ENCODE data around the gene GREB1.

GREB1 gene

GRCh38 chr2:11552260-11552638, 18.4 kb downstream of the GREB1 start:
- Histone ChIP-seq H3K27me3 (replicated peaks in 2 of 5; ENCODE audit: control insufficient read depth in 4 of 5, insufficient read depth in 5 of 5, low read length in 4 of 5) (peaks cover 0 to 16% (median 14%) of the 10 kb centered on the region in 5 experiments), H3K27ac (ENCODE audit: insufficient read depth in 1 of 2, low read depth in 1 of 2, low read length in 2 of 2, poor library complexity in 1 of 2, severe bottlenecking in 2 of 2) (no peak overlapping the region), H3K36me3 (ENCODE audit: control insufficient read depth in 4 of 4, insufficient read depth in 4 of 4, low read length in 3 of 4) (no peaks in the 10 kb centered on the region), H3K4me3 (ENCODE audit: control insufficient read depth in 1 of 7, extremely low read depth in 1 of 7, insufficient read depth in 4 of 7, low read depth in 2 of 7, low read length in 6 of 7) (no peak overlapping the region), H3K4me1 (ENCODE audit: control extremely low read depth in 1 of 4, control insufficient read depth in 4 of 4, insufficient read depth in 4 of 4, low read length in 3 of 4) (peaks cover 0 to 12% (median 10%) of the 10 kb centered on the region in 4 experiments), H3K9me3 (ENCODE audit: control extremely low read depth in 1 of 5, control insufficient read depth in 4 of 5, insufficient read depth in 2 of 5, low read depth in 1 of 5, low read length in 4 of 5) (peaks cover 0 to 3% (median 0%) of the 10 kb centered on the region in 5 experiments)
- CTCF ChIA-PET = no interaction called here
- DNase-seq = no peak
- POLR2A ChIA-PET = no interaction called here
- 100% methylated on average over 8 of the region's 9 CpGs for WGBS (ENCODE audit: insufficient coverage)

GRCh38 chr2:11553661-11554398, 20.0 kb downstream of the GREB1 start:
- H3K9me3 ChIP-seq (ENCODE audit: control extremely low read depth in 1 of 5, control insufficient read depth in 4 of 5, insufficient read depth in 2 of 5, low read depth in 1 of 5, low read length in 4 of 5) = peaks cover 0 to 3% (median 0%) of the 10 kb centered on the region in 5 experiments
- DNase-seq = no peak
- H3K27ac ChIP-seq (ENCODE audit: insufficient read depth in 1 of 2, low read depth in 1 of 2, low read length in 2 of 2, poor library complexity in 1 of 2, severe bottlenecking in 2 of 2) = no peak overlapping the region
- H3K27me3 ChIP-seq (replicated peaks in 2 of 5; ENCODE audit: control insufficient read depth in 4 of 5, insufficient read depth in 5 of 5, low read length in 4 of 5) = peaks cover 0 to 26% (median 14%) of the 10 kb centered on the region in 5 experiments
- ChIA-PET CTCF (interaction anchor here (2.1 to 2.7 kb wide), 2 partner anchors 11 to 29 kb away, joined by 6 to 12 read pairs; no protein-coding TSS in a partner anchor), POLR2A (no interaction called here)
- H3K4me1 ChIP-seq (ENCODE audit: control extremely low read depth in 1 of 4, control insufficient read depth in 4 of 4, insufficient read depth in 4 of 4, low read length in 3 of 4) = peaks cover 0 to 12% (median 10%) of the 10 kb centered on the region in 4 experiments
- 47% methylated on average over 9 of the region's 10 CpGs for WGBS (ENCODE audit: insufficient coverage)
- no peaks in the 10 kb centered on the region for H3K36me3 ChIP-seq (ENCODE audit: control insufficient read depth in 4 of 4, insufficient read depth in 4 of 4, low read length in 3 of 4)
- H3K4me3 ChIP-seq (ENCODE audit: control insufficient read depth in 1 of 7, extremely low read depth in 1 of 7, insufficient read depth in 4 of 7, low read depth in 2 of 7, low read length in 6 of 7) = peak overlapping the region in 3 of 7 experiments; percentile 23 to 43 (median 35)

DNA sequence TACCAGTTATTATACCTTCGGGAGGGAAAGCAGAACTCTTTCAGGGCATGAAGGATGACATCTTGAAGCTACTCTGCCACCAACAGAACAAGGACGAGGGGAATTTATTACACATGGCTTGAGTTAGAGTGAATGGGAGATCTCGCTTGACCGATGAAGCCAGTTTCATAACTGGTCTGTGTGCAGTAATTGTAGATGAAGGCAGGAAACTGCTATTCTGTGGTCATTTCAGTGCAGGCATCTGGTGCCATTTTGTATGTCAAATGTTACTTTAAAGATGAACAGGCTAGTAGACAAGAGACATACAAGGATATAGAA, 20.5 kb downstream of the GREB1 start:
- CTCF ChIA-PET = interaction anchor here (2.1 to 2.7 kb wide), 2 partner anchors 11 to 29 kb away, joined by 6 to 12 read pairs; no protein-coding TSS in a partner anchor
- POLR2A ChIA-PET = no interaction called here
- peak in 1 of 3 donors; percentile 22 for DNase-seq
- Histone ChIP-seq H3K4me3 (ENCODE audit: control insufficient read depth in 1 of 7, extremely low read depth in 1 of 7, insufficient read depth in 4 of 7, low read depth in 2 of 7, low read length in 6 of 7) (peak overlapping the region in 3 of 7 experiments; percentile 23 to 43 (median 35)), H3K27me3 (replicated peaks in 2 of 5; ENCODE audit: control insufficient read depth in 4 of 5, insufficient read depth in 5 of 5, low read length in 4 of 5) (peaks cover 0 to 26% (median 14%) of the 10 kb centered on the region in 5 experiments), H3K36me3 (ENCODE audit: control insufficient read depth in 4 of 4, insufficient read depth in 4 of 4, low read length in 3 of 4) (no peaks in the 10 kb centered on the region), H3K4me1 (ENCODE audit: control extremely low read depth in 1 of 4, control insufficient read depth in 4 of 4, insufficient read depth in 4 of 4, low read length in 3 of 4) (peaks cover 0 to 12% (median 10%) of the 10 kb centered on the region in 4 experiments), H3K27ac (ENCODE audit: insufficient read depth in 1 of 2, low read depth in 1 of 2, low read length in 2 of 2, poor library complexity in 1 of 2, severe bottlenecking in 2 of 2) (no peak overlapping the region), H3K9me3 (ENCODE audit: control extremely low read depth in 1 of 5, control insufficient read depth in 4 of 5, insufficient read depth in 2 of 5, low read depth in 1 of 5, low read length in 4 of 5) (peaks cover 0 to 3% (median 0%) of the 10 kb centered on the region in 5 experiments)
- 50% methylated on average over 2 of the region's 4 CpGs for WGBS (ENCODE audit: insufficient coverage)

GRCh38 chr2:11556101-11556806, 22.4 kb downstream of the GREB1 start:
- CTCF ChIA-PET = interaction anchor here (1.3 to 2.3 kb wide), 3 partner anchors 27 to 423 kb away, joined by 4 to 11 read pairs (median 5); a partner anchor contains a TSS
- peaks cover 0 to 24% (median 14%) of the 10 kb centered on the region in 5 experiments for H3K27me3 ChIP-seq (replicated peaks in 2 of 5; ENCODE audit: control insufficient read depth in 4 of 5, insufficient read depth in 5 of 5, low read length in 4 of 5)
- H3K4me1 ChIP-seq (ENCODE audit: control extremely low read depth in 1 of 4, control insufficient read depth in 4 of 4, insufficient read depth in 4 of 4, low read length in 3 of 4) = peaks cover 0 to 12% (median 10%) of the 10 kb centered on the region in 4 experiments
- DNase-seq = peak in 2 of 3 donors; percentile 37 to 46
- no peaks in the 10 kb centered on the region for H3K36me3 ChIP-seq (ENCODE audit: control insufficient read depth in 4 of 4, insufficient read depth in 4 of 4, low read length in 3 of 4)
- POLR2A ChIA-PET = no interaction called here
- no peak overlapping the region for H3K27ac ChIP-seq (ENCODE audit: insufficient read depth in 1 of 2, low read depth in 1 of 2, low read length in 2 of 2, poor library complexity in 1 of 2, severe bottlenecking in 2 of 2)
- H3K4me3 ChIP-seq (ENCODE audit: control insufficient read depth in 1 of 7, extremely low read depth in 1 of 7, insufficient read depth in 4 of 7, low read depth in 2 of 7, low read length in 6 of 7) = no peak overlapping the region
- H3K9me3 ChIP-seq (ENCODE audit: control extremely low read depth in 1 of 5, control insufficient read depth in 4 of 5, insufficient read depth in 2 of 5, low read depth in 1 of 5, low read length in 4 of 5) = no peaks in the 10 kb centered on the region
- WGBS (ENCODE audit: insufficient coverage) = 50% methylated on average over 20 of the region's 20 CpGs

DNA sequence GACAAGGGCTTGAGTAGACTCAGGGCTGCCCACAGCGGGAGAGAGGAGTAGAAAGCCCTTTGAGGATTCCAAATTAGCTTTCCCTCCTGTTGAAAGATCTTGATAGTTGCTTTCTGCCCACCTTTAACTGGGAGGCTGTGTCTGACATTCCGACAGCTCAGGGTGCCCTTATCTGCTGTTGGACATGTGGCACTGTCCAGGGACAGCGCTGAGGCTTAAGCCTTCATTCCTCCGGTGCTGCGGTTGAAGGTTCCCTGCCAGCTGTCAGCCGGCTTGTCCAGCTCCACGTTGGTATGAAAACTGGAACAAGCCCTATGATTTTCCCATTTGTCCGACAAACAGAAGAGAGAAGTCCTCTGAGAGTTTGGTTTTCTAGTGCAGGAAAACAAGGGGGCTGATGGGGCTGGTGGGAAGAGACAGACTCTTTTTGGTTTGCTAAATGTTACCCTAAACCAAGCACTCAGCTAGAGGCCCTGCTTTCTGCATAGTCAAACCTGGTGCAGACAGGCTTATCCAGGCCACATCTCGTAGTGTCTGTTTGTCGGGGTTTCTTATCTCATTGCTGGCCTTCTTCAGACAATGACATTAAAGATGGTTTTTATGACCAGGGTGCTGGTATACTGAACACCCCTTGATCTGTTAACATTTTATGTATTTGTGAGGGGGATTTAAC, 24.5 kb downstream of the GREB1 start:
- H3K27ac ChIP-seq (ENCODE audit: insufficient read depth in 1 of 2, low read depth in 1 of 2, low read length in 2 of 2, poor library complexity in 1 of 2, severe bottlenecking in 2 of 2) = no peak overlapping the region
- peaks cover 0 to 12% (median 10%) of the 10 kb centered on the region in 4 experiments for H3K4me1 ChIP-seq (ENCODE audit: control extremely low read depth in 1 of 4, control insufficient read depth in 4 of 4, insufficient read depth in 4 of 4, low read length in 3 of 4)
- no peaks in the 10 kb centered on the region for H3K36me3 ChIP-seq (ENCODE audit: control insufficient read depth in 4 of 4, insufficient read depth in 4 of 4, low read length in 3 of 4)
- no peaks in the 10 kb centered on the region for H3K9me3 ChIP-seq (ENCODE audit: control extremely low read depth in 1 of 5, control insufficient read depth in 4 of 5, insufficient read depth in 2 of 5, low read depth in 1 of 5, low read length in 4 of 5)
- CTCF ChIA-PET = interaction anchor here (0.5 to 2.3 kb wide), 4 partner anchors 22 to 94 kb away, joined by 3 to 11 read pairs (median 3); no protein-coding TSS in a partner anchor
- peaks cover 0 to 24% (median 14%) of the 10 kb centered on the region in 5 experiments for H3K27me3 ChIP-seq (replicated peaks in 2 of 5; ENCODE audit: control insufficient read depth in 4 of 5, insufficient read depth in 5 of 5, low read length in 4 of 5)
- H3K4me3 ChIP-seq (ENCODE audit: control insufficient read depth in 1 of 7, extremely low read depth in 1 of 7, insufficient read depth in 4 of 7, low read depth in 2 of 7, low read length in 6 of 7) = no peak overlapping the region
- POLR2A ChIA-PET = no interaction called here
- WGBS (ENCODE audit: insufficient coverage) = 84% methylated on average over 10 of the region's 10 CpGs
- no peak for DNase-seq

- WGBS (ENCODE audit: insufficient coverage) = 95% methylated on average over 17 of the region's 18 CpGs
These were observed 25.4 kb downstream of the GREB1 start for GRCh38 chr2:11559066-11559785.

More at GRCh38 chr2:11559066-11559785, 25.4 kb downstream of the GREB1 start:
- POLR2A ChIA-PET = no interaction called here
- Histone ChIP-seq H3K4me1 (ENCODE audit: control extremely low read depth in 1 of 4, control insufficient read depth in 4 of 4, insufficient read depth in 4 of 4, low read length in 3 of 4) (peaks cover 0 to 8% (median 6%) of the 10 kb centered on the region in 4 experiments), H3K27ac (ENCODE audit: insufficient read depth in 1 of 2, low read depth in 1 of 2, low read length in 2 of 2, poor library complexity in 1 of 2, severe bottlenecking in 2 of 2) (no peak overlapping the region), H3K4me3 (ENCODE audit: control insufficient read depth in 1 of 7, extremely low read depth in 1 of 7, insufficient read depth in 4 of 7, low read depth in 2 of 7, low read length in 6 of 7) (no peak overlapping the region), H3K9me3 (ENCODE audit: control extremely low read depth in 1 of 5, control insufficient read depth in 4 of 5, insufficient read depth in 2 of 5, low read depth in 1 of 5, low read length in 4 of 5) (no peaks in the 10 kb centered on the region), H3K27me3 (replicated peaks in 2 of 5; ENCODE audit: control insufficient read depth in 4 of 5, insufficient read depth in 5 of 5, low read length in 4 of 5) (peaks cover 0 to 22% (median 14%) of the 10 kb centered on the region in 5 experiments), H3K36me3 (ENCODE audit: control insufficient read depth in 4 of 4, insufficient read depth in 4 of 4, low read length in 3 of 4) (no peaks in the 10 kb centered on the region)
- no peak for DNase-seq
- CTCF ChIA-PET = interaction anchor here (0.8 to 1.3 kb wide), 3 partner anchors 21 to 1371 kb away, joined by 3 read pairs; no protein-coding TSS in a partner anchor
